K562 (cell line): ENCODE data around the gene TREH. TPM values are rescaled to one million over a fixed set of nuclear protein-coding genes. Genes with fewer than 3 reads are reported as not detected.
A peak's percentile ranks its signal among the peaks of the same experiment; 100 is the strongest.

Experiments
- ATF3 ChIP-seq, 2 experiments: fragments of 450-650 bp in 1 of 2; sonication (generic) in 1 of 2; formaldehyde crosslinking in 1 of 2; IDR thresholded peaks in 1 of 2; conservative IDR thresholded peaks in 1 of 2; 2 replicates each; pipeline versions ENCODE4 v1.6.1 to v1.8.1; 2016 to 2023; ENCODE audit warnings: mild to moderate bottlenecking in 2 of 2, moderate library complexity in 2 of 2, inconsistent platforms in 1 of 2, missing genetic modification reagents in 1 of 2
- BCOR ChIP-seq: fragments of 450-650 bp; IDR thresholded peaks from 2 replicates; pipeline ENCODE4 v1.6.1; 2016
- CAMTA2 ChIP-seq: fragments of 250-450 bp; sonication (Bioruptor Pico); conservative IDR thresholded peaks from 2 replicates; pipeline ENCODE4 v1.5.1; 2022
- ESRRA ChIP-seq: fragments of 450-650 bp; IDR thresholded peaks from 2 replicates; pipeline ENCODE4 v1.6.1; 2014; ENCODE audit warnings: low read depth, mild to moderate bottlenecking, moderate library complexity, borderline replicate concordance
- FIP1L1 ChIP-seq: fragments of 200-400 bp; formaldehyde crosslinking; IDR thresholded peaks from 2 replicates; pipeline ENCODE4 v1.6.1; 2018; ENCODE audit warnings: mild to moderate bottlenecking, low read depth, low read length; ENCODE audit not compliant: poor library complexity, severe bottlenecking
- GTF3C2 ChIP-seq: IDR thresholded peaks from 3 replicates; pipeline ENCODE4 v1.6.1; 2011; ENCODE audit warnings: borderline replicate concordance, mild to moderate bottlenecking, moderate library complexity; ENCODE audit not compliant: insufficient read length; ENCODE audit errors: extremely low read depth
- HNRNPLL ChIP-seq: fragments of 200-400 bp; formaldehyde crosslinking; IDR thresholded peaks from 2 replicates; pipeline ENCODE4 v1.6.1; 2017; ENCODE audit warnings: low read length, low read depth, mild to moderate bottlenecking; ENCODE audit not compliant: poor library complexity, severe bottlenecking
- HOXB6 ChIP-seq: fragments of 250-450 bp; sonication (Bioruptor Pico); IDR thresholded peaks from 2 replicates; pipeline ENCODE4 v1.5.1; 2022; ENCODE audit warnings: mild to moderate bottlenecking, borderline replicate concordance
- NCOA4 ChIP-seq: fragments of 450-650 bp; IDR thresholded peaks from 2 replicates; pipeline ENCODE4 v1.6.1; 2018; ENCODE audit warnings: mild to moderate bottlenecking; ENCODE audit not compliant: partially characterized antibody
- NKRF ChIP-seq: fragments of 450-650 bp; IDR thresholded peaks from 2 replicates; pipeline ENCODE4 v1.6.1; 2016; ENCODE audit warnings: borderline replicate concordance
- PCBP1 ChIP-seq: fragments of 200-400 bp; formaldehyde crosslinking; IDR thresholded peaks from 2 replicates; pipeline ENCODE4 v1.6.1; 2018; ENCODE audit warnings: mild to moderate bottlenecking, low read depth, low read length; ENCODE audit not compliant: poor library complexity, severe bottlenecking
- PTRF ChIP-seq: fragments of 450-650 bp; IDR thresholded peaks from 2 replicates; pipeline ENCODE4 v1.6.1; 2016; ENCODE audit warnings: mild to moderate bottlenecking, missing genetic modification characterization, missing compliant biosample characterization
- SMAD2 ChIP-seq: fragments of 150-350 bp; IDR thresholded peaks from 2 replicates; pipeline ENCODE4 v1.6.1; 2014; ENCODE audit warnings: low read depth, mild to moderate bottlenecking, low read length
- SUPT5H ChIP-seq: fragments of 450-650 bp; IDR thresholded peaks from 2 replicates; pipeline ENCODE4 v1.6.1; 2016
- TBL1XR1 ChIP-seq, 2 experiments: IDR thresholded peaks; 2 replicates each; pipeline ENCODE4 v1.6.1; 2012; ENCODE audit warnings: improper control_type of control experiment in 2 of 2, low read length in 2 of 2, mild to moderate bottlenecking in 1 of 2
- TBP ChIP-seq: optimal IDR thresholded peaks from 2 replicates; pipeline ENCODE3; 2011; ENCODE audit warnings: low read depth, low read length, improper control_type of control experiment
- TCF7L2 ChIP-seq: fragments of 150-350 bp; IDR thresholded peaks from 2 replicates; pipeline ENCODE4 v1.6.1; 2016; ENCODE audit warnings: low read depth, mild to moderate bottlenecking, low read length, moderate library complexity
- ZNF518B ChIP-seq: fragments of 250-450 bp; sonication (Bioruptor Pico); IDR thresholded peaks from 2 replicates; pipeline ENCODE4 v1.5.0; 2021; ENCODE audit warnings: mild to moderate bottlenecking, moderate library complexity
- ZNF707 ChIP-seq: fragments of 250-450 bp; sonication (Bioruptor Pico); conservative IDR thresholded peaks from 2 replicates; pipeline ENCODE4 v1.8.0; 2022; ENCODE audit warnings: inconsistent platforms, mild to moderate bottlenecking, moderate library complexity
- polyA plus RNA-seq, 8 experiments: library from polyadenylated mRNA; depleted of rRNA in 4 of 8; stranded (reverse) in 5 of 8; unstranded in 3 of 8; fragments of >200 nt; fragmentation: Nextera tagmentation in 2 of 8; fragmentation: Illumina TruSeq in 1 of 8; extraction: Ambion mirVana in 2 of 8; extraction: Trizol in 1 of 8; gene quantifications; 2 replicates each; pipeline versions ENCODE4 v1.2.1 to v1.2.3, GENCODE V29; 2011 to 2014; ENCODE audit warnings: inconsistent platforms in 1 of 8, missing spikeins in 1 of 8
- total RNA-seq, 7 experiments: library from RNA; depleted of rRNA in 6 of 7; stranded (reverse); fragments of >200 nt in 6 of 7; fragmentation: Illumina TruSeq in 2 of 7; extraction: Trizol in 2 of 7; gene quantifications; 2 replicates each; pipeline versions ENCODE4 v1.2.1 to v1.2.3, GENCODE V29; 2011 to 2021; ENCODE audit warnings: low replicate concordance in 1 of 7

TREH gene
- total and polyA plus RNA-seq, 9 of the 15 experiments (the other 6 are each of a cell fraction or from before 2014, with no cell fraction given), result 0.09 to 0.20 (median 0.11) TPM; not detected in 6

- TF ChIP-seq ZNF518B (CRISPR knock-in tag), result no peak
- no peak for TF ChIP-seq SUPT5H
- TF ChIP-seq FIP1L1, result no peak
- TF ChIP-seq HNRNPLL, result no peak
- TF ChIP-seq ATF3 (IDR thresholded peaks at IDR 0.05), result peak; percentile 45; the same call in 1 of the 2 replicates
- no peak for TF ChIP-seq ATF3 (CRISPR knock-in tag; conservative IDR thresholded peaks at IDR 0.05)
- TF ChIP-seq CAMTA2 (CRISPR knock-in tag), result no peak
- TF ChIP-seq ZNF707, result no peak
- TF ChIP-seq TBP, result peak; percentile 9
- TF ChIP-seq PCBP1, result no peak
- no peak for TF ChIP-seq PTRF (tag)
- no peak for TF ChIP-seq NCOA4
- no peak for TF ChIP-seq BCOR
- no peak for TF ChIP-seq ESRRA
- no peak for TF ChIP-seq SMAD2
- TF ChIP-seq TBL1XR1 (IDR thresholded peaks at IDR 0.05; ENCODE audit: low read length in 2 of 2), result 0 out of 4 replicates have a peak, but pooled peaks of 1 of the 2 experiments have one; percentile 37
- TF ChIP-seq HOXB6 (CRISPR knock-in tag), result no peak
- TF ChIP-seq NKRF, result no peak
- TF ChIP-seq TCF7L2, result no peak
- TF ChIP-seq GTF3C2, result no peak
Measured at GRCh38 chr11:118715837-118716260, 36.4 kb upstream of the TREH start (continued).
